Activated CD4-positive, alpha-beta T cell treated with anti-CD3 and anti-CD28 coated beads, Interleukin-2, amount 10 ng/mL, durations not matched to agents 7 days and 5 days (primary cell): ENCODE results near the gene TLR6. TPM values are rescaled to one million over a fixed set of nuclear protein-coding genes. Genes with fewer than 3 reads are reported as not detected.
A peak's percentile ranks its signal among the peaks of the same experiment; 100 is the strongest.

Source experiments
- CTCF ChIA-PET: fragments of 350-600 bp; sonication (Branson Sonifier 250); formaldehyde crosslinking; loops from one replicate; lab custom pipeline; 2021; ENCODE audit warnings: antibody characterized with exemption; lab: Charles Lee
- POLR2A ChIA-PET: fragments of 350-600 bp; sonication (Branson Sonifier 250); formaldehyde crosslinking; loops from one replicate; lab custom pipeline; 2021; ENCODE audit warnings: antibody characterized with exemption; lab: Charles Lee
- DNase-seq: peaks from one replicate; pipeline ENCODE4 v3.0.0-alpha.2; 2020
- H3K27ac Mint-ChIP-seq: one replicate; pipeline ENCODE4 v1.8.0; 2021; ENCODE audit warnings: mild to moderate bottlenecking, moderate library complexity, mixed read lengths
- H3K27me3 Mint-ChIP-seq: one replicate; pipeline ENCODE4 v1.8.0; 2021; ENCODE audit warnings: mixed read lengths
- H3K36me3 Mint-ChIP-seq: one replicate; pipeline ENCODE4 v1.8.0; 2021; ENCODE audit warnings: low read depth, mixed read lengths
- H3K4me1 Mint-ChIP-seq: one replicate; pipeline ENCODE4 v1.8.0; 2021; ENCODE audit warnings: mixed read lengths
- H3K4me3 Mint-ChIP-seq: one replicate; pipeline ENCODE4 v1.8.0; 2021; ENCODE audit warnings: mild to moderate bottlenecking, moderate library complexity, mixed read lengths
- H3K9me3 Mint-ChIP-seq: one replicate; pipeline ENCODE4 v1.8.0; 2021; ENCODE audit warnings: mixed read lengths
- total RNA-seq, 2 experiments: library from RNA; stranded (reverse); gene quantifications; one replicate each; pipeline ENCODE4 v1.2.3, GENCODE V29; 2021

TLR6 gene
- total RNA-seq, 2 experiments from 2014 or later: 3.2 to 3.5 TPM

- Mint-ChIP-seq H3K36me3 (peaks cover 72% of the 10 kb centered on the region), H3K9me3 (peaks cover 37% of the 10 kb centered on the region), H3K27me3 (no peaks in the 10 kb centered on the region), H3K27ac (no peak overlapping the region), H3K4me1 (peaks cover 14% of the 10 kb centered on the region), H3K4me3 (no peak overlapping the region)
- POLR2A ChIA-PET: no interaction called here
- CTCF ChIA-PET: interaction anchor here (1.9 to 3.8 kb wide), 2 partner anchors 10 to 35 kb away, joined by 5 to 14 read pairs; partner anchors contain the start of gene TLR1
- DNase-seq: no peak
Measured at GRCh38 chr4:38794051-38794450, 62.6 kb downstream of the TLR6 start.

DNA sequence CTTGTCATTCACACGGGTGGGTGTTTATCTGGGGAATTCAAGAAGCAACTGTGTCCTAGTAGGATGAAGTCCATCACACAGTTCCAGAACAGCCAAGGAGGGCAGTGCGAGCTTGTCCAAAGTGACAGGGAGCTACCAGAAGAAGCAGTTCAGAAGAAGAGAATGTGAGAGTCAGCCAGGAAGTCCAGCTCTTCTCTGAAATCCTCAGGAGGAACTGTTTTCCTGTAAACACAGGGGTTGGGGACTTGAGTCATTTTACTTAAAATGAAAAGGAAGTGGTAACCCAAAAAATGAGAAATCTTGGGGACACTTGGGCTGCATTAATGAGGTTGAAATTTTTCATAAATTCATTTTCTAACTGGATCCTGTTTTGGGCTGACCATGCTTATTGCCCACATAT is 65.6 kb downstream of the TLR6 start:
- ChIA-PET CTCF (interaction anchor here (0.8 to 2.2 kb wide), 6 partner anchors 8 to 43 kb away, joined by 3 to 8 read pairs (median 4); partner anchors contain the start of gene TLR10), POLR2A (no interaction called here)
- peaks cover 14% of the 10 kb centered on the region for H3K4me1 Mint-ChIP-seq
- DNase-seq: no peak
- no peaks in the 10 kb centered on the region for H3K27me3 Mint-ChIP-seq
- H3K36me3 Mint-ChIP-seq: peaks cover 44% of the 10 kb centered on the region
- no peak overlapping the region for H3K4me3 Mint-ChIP-seq
- H3K9me3 Mint-ChIP-seq: peaks cover 25% of the 10 kb centered on the region
- H3K27ac Mint-ChIP-seq: no peak overlapping the region

- DNase-seq: no peak
- H3K4me1 Mint-ChIP-seq: peaks cover 14% of the 10 kb centered on the region
- POLR2A ChIA-PET: no interaction called here
- H3K27ac Mint-ChIP-seq: no peak overlapping the region
- no peak overlapping the region for H3K4me3 Mint-ChIP-seq
- no peaks in the 10 kb centered on the region for H3K27me3 Mint-ChIP-seq
- CTCF ChIA-PET: interaction anchor here (0.7 to 1.9 kb wide), 3 partner anchors 19 to 38 kb away, joined by 3 to 5 read pairs (median 4); no protein-coding TSS in a partner anchor
- H3K36me3 Mint-ChIP-seq: peaks cover 19% of the 10 kb centered on the region
- peaks cover 7% of the 10 kb centered on the region for H3K9me3 Mint-ChIP-seq
Measured at GRCh38 chr4:38788317-38788716, 68.3 kb downstream of the TLR6 start.

DNA sequence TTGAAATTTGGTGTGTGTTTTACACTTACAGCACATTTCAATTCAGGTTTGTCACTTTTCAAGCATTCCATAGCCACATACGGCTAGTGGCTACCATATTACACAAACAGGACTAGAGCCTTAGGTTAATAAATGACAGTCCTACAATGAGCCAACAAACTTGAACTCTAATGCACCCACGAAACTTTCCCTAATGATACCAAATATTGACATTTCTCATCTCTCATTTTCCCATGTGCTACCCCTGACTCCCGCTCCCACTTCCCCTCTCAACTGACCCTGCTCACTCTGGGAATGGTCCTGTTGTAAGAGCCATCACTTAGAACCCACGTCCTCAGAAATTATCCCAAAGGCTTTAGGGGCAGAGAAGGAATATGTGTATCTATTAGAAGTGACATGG is 68.9 kb downstream of the TLR6 start:
- peaks cover 19% of the 10 kb centered on the region for H3K36me3 Mint-ChIP-seq
- peaks cover 6% of the 10 kb centered on the region for H3K9me3 Mint-ChIP-seq
- DNase-seq: no peak
- H3K27me3 Mint-ChIP-seq: peaks cover 1% of the 10 kb centered on the region
- H3K4me3 Mint-ChIP-seq: no peak overlapping the region
- H3K4me1 Mint-ChIP-seq: peaks cover 16% of the 10 kb centered on the region
- CTCF ChIA-PET: no interaction called here
- POLR2A ChIA-PET: no interaction called here
- no peak overlapping the region for H3K27ac Mint-ChIP-seq

DNA sequence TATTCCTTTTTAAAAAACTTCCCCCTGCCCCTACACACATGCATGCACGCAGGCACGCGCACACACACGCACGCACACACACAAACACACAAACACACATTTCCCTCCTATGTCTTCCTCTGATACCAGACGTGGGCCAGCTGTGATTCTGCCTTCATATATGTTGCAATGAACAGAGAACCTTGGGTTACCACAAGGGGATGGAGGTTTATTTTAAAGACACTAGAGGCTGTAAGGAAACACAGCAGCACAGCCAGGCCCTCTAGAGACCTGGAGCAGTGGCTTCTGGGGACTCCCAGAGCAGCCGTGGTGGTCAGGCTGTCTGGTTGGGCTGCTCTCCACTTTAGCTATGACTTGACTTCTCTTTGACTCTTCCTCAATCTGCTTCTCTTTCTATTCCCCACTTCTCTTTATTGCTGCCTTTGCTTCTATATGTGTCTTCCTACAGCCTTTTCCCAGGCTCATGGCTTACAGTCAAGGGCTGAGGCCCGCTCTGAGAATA is 70.7 kb downstream of the TLR6 start:
- CTCF ChIA-PET: interaction anchor here (0.6 to 1.5 kb wide), 2 partner anchors 9 to 13 kb away, joined by 3 to 4 read pairs; no protein-coding TSS in a partner anchor
- POLR2A ChIA-PET: no interaction called here
- peaks cover 12% of the 10 kb centered on the region for H3K36me3 Mint-ChIP-seq
- H3K9me3 Mint-ChIP-seq: peaks cover 6% of the 10 kb centered on the region
- H3K27ac Mint-ChIP-seq: no peak overlapping the region
- no peak overlapping the region for H3K4me3 Mint-ChIP-seq
- H3K27me3 Mint-ChIP-seq: peaks cover 4% of the 10 kb centered on the region
- H3K4me1 Mint-ChIP-seq: peaks cover 10% of the 10 kb centered on the region
- no peak for DNase-seq

- Mint-ChIP-seq H3K27me3 (peaks cover 4% of the 10 kb centered on the region), H3K27ac (no peak overlapping the region), H3K4me1 (peaks cover 6% of the 10 kb centered on the region), H3K9me3 (peaks cover 6% of the 10 kb centered on the region), H3K4me3 (no peak overlapping the region), H3K36me3 (peaks cover 8% of the 10 kb centered on the region)
- DNase-seq: no peak
- POLR2A ChIA-PET: no interaction called here
- CTCF ChIA-PET: interaction anchor here (0.6 to 1.5 kb wide), 3 partner anchors 9 to 20 kb away, joined by 3 to 4 read pairs (median 3); no protein-coding TSS in a partner anchor
Measured at GRCh38 chr4:38785041-38785790, 71.4 kb downstream of the TLR6 start.

GRCh38 chr4:38784141-38784540 is 72.5 kb downstream of the TLR6 start:
- DNase-seq: no peak
- Mint-ChIP-seq H3K4me3 (no peak overlapping the region), H3K4me1 (peaks cover 6% of the 10 kb centered on the region), H3K36me3 (peaks cover 1% of the 10 kb centered on the region), H3K9me3 (no peaks in the 10 kb centered on the region), H3K27me3 (peaks cover 4% of the 10 kb centered on the region), H3K27ac (no peak overlapping the region)
- POLR2A ChIA-PET: no interaction called here
- CTCF ChIA-PET: interaction anchor here (0.6 to 2.5 kb wide), 3 partner anchors 20 to 24 kb away, joined by 3 to 17 read pairs (median 4); no protein-coding TSS in a partner anchor

- Mint-ChIP-seq H3K36me3 (peaks cover 1% of the 10 kb centered on the region), H3K4me3 (no peak overlapping the region), H3K4me1 (peaks cover 6% of the 10 kb centered on the region), H3K27me3 (peaks cover 4% of the 10 kb centered on the region), H3K9me3 (no peaks in the 10 kb centered on the region), H3K27ac (no peak overlapping the region)
- no peak for DNase-seq
- POLR2A ChIA-PET: no interaction called here
- CTCF ChIA-PET: interaction anchor here (0.8 to 2.5 kb wide), 10 partner anchors 8 to 76 kb away, joined by 3 to 17 read pairs (median 6); partner anchors contain the start of gene TLR1
Measured at GRCh38 chr4:38783109-38783460, 73.5 kb downstream of the TLR6 start.

DNA sequence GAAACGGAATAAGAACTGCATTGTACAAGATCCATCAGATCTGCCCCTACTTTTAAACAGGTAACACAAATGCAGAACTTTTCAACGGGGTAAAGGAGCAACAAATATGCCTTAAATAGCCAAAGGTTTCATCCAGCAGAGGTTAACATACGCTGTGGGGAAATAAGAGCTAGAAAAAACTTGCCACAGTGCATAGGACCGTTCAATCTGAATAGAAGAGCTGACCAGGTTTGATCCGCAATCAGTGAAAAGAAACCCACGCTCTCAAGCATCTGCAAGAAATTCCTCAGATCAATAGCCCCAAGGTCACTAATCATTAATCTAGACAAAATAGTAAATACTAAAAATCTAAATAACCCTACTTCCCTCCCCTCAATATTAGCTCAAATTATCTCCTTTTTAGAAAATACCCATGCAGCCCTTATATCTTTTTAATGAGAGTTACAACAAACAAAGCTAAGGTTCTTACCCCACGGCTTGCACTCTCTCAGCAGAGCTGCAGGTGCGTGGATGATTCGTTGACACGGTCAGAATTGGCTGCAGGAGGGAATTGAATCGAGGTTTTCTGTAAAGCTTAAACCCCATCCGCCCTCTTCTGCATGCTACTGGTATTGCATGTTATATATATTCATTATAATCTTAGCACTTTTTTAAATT is 74.0 kb downstream of the TLR6 start, which contains the start of gene TLR10:
TSS of gene TLR10 (minus strand) at position 539 of the 657 bp plus-strand sequence. CDS start 7,400 bp downstream, outside the sequence.
- CTCF ChIA-PET: interaction anchor here (0.6 to 2.5 kb wide), 17 partner anchors 9 to 690 kb away, joined by 3 to 17 read pairs (median 4); partner anchors contain the start of gene TLR1
- H3K4me1 Mint-ChIP-seq: peaks cover 6% of the 10 kb centered on the region
- POLR2A ChIA-PET: interaction anchor here (0.7 kb wide), 1 partner anchor 98 kb away, joined by 3 read pairs; no protein-coding TSS in a partner anchor
- peaks cover 5% of the 10 kb centered on the region for H3K27me3 Mint-ChIP-seq
- peak; percentile 52 for DNase-seq
- H3K9me3 Mint-ChIP-seq: no peaks in the 10 kb centered on the region
- peaks cover 1% of the 10 kb centered on the region for H3K36me3 Mint-ChIP-seq
- no peak within 1 kb of the TSS for H3K4me3 Mint-ChIP-seq
- no peak within 1 kb of the TSS for H3K27ac Mint-ChIP-seq

GRCh38 chr4:38781854-38782261 is 74.8 kb downstream of the TLR6 start:
- Mint-ChIP-seq H3K4me3 (no peak overlapping the region), H3K4me1 (peaks cover 6% of the 10 kb centered on the region), H3K36me3 (peaks cover 1% of the 10 kb centered on the region), H3K27ac (no peak overlapping the region), H3K9me3 (peaks cover 5% of the 10 kb centered on the region), H3K27me3 (peaks cover 9% of the 10 kb centered on the region)
- no peak for DNase-seq
- ChIA-PET CTCF (interaction anchor here (0.6 to 2.5 kb wide), 15 partner anchors 9 to 689 kb away, joined by 3 to 17 read pairs (median 4); partner anchors contain the start of gene TLR1), POLR2A (no interaction called here)

GRCh38 chr4:38780833-38781484 is 75.7 kb downstream of the TLR6 start:
- no peak for DNase-seq
- H3K36me3 Mint-ChIP-seq: no peaks in the 10 kb centered on the region
- peaks cover 6% of the 10 kb centered on the region for H3K4me1 Mint-ChIP-seq
- CTCF ChIA-PET: interaction anchor here (0.6 to 1.5 kb wide), 4 partner anchors 9 to 222 kb away, joined by 3 to 6 read pairs (median 3); no protein-coding TSS in a partner anchor
- H3K27me3 Mint-ChIP-seq: peaks cover 9% of the 10 kb centered on the region
- peaks cover 6% of the 10 kb centered on the region for H3K9me3 Mint-ChIP-seq
- no peak overlapping the region for H3K27ac Mint-ChIP-seq
- H3K4me3 Mint-ChIP-seq: no peak overlapping the region
- POLR2A ChIA-PET: no interaction called here

DNA sequence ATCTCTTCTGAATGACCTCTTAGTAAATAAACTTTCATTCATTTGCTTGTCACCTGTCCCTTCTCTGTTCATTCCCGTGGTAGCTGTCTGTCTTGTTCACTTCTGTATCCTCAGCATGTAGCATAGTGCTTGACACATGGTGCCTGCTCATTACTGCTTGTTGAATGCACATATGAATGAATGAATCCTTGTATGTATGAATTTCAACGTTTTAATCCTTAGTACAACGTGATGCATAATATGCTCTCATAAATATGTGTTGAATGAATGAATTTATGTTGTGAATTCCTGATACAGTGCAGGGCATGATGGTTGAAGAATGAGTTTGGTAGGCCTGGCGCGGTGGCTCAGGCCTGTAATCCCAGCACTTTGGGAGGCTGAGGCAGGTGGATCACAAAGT is 76.8 kb downstream of the TLR6 start:
- ChIA-PET CTCF (no interaction called here), POLR2A (no interaction called here)
- Mint-ChIP-seq H3K36me3 (no peaks in the 10 kb centered on the region), H3K27me3 (peaks cover 11% of the 10 kb centered on the region), H3K4me1 (peaks cover 6% of the 10 kb centered on the region), H3K27ac (no peak overlapping the region), H3K9me3 (peaks cover 10% of the 10 kb centered on the region), H3K4me3 (no peak overlapping the region)
- DNase-seq: no peak
